ACC112 (cell line): ENCODE data around the gene MYO1A.
"Not testable (repeated sequence)": the region's sequence is repeated elsewhere in the genome, so short reads cannot be mapped to it uniquely, and the experiment has no call there.

Experiments used
- H2AFZ ChIP-seq: fragments of 200-600 bp; sonication (generic); one replicate; pipeline ENCODE4 v1.6.0; 2017; ENCODE audit warnings: antibody characterized with exemption, low read length; ENCODE audit not compliant: unreplicated experiment
- H3K27ac ChIP-seq: fragments of 200-600 bp; sonication (generic); 2 replicates; pipeline ENCODE4 v1.5.1; 2014; ENCODE audit warnings: low read depth, mild to moderate bottlenecking, antibody characterized with exemption, low read length, moderate library complexity
- H3K27me3 ChIP-seq: fragments of 200-600 bp; sonication (generic); 2 replicates; pipeline ENCODE4 v1.6.1; 2014; ENCODE audit warnings: mild to moderate bottlenecking, antibody characterized with exemption, low read length, moderate library complexity, mixed read lengths; ENCODE audit not compliant: insufficient read depth
- H3K36me3 ChIP-seq: fragments of 200-600 bp; sonication (generic); 2 replicates; pipeline ENCODE4 v1.6.1; 2016; ENCODE audit warnings: mild to moderate bottlenecking, antibody characterized with exemption, low read length, moderate library complexity, mixed read lengths; ENCODE audit not compliant: insufficient read depth
- H3K4me1 ChIP-seq: fragments of 200-600 bp; sonication (generic); one replicate; pipeline ENCODE4 v1.6.1; 2016; ENCODE audit warnings: low read length, mixed read lengths; ENCODE audit not compliant: insufficient read depth, unreplicated experiment, control insufficient read depth
- H3K4me3 ChIP-seq: fragments of 200-600 bp; sonication (generic); 2 replicates; pipeline ENCODE4 v1.5.1; 2014; ENCODE audit warnings: mild to moderate bottlenecking, low read depth, low read length
- H3K79me2 ChIP-seq: fragments of 200-600 bp; sonication (generic); one replicate; pipeline ENCODE4 v1.6.0; 2016; ENCODE audit warnings: low read length; ENCODE audit not compliant: control insufficient read depth, unreplicated experiment, insufficient read depth

The MYO1A gene

GRCh38 chr12:57087010-57087690, 37.2 kb upstream of the MYO1A start:
- peaks cover 28% of the 10 kb centered on the region for H3K79me2 ChIP-seq
- H3K4me3 ChIP-seq = peak overlapping the region; percentile 91
- H3K27ac ChIP-seq = peak overlapping the region; percentile 93
- no peaks in the 10 kb centered on the region for H3K27me3 ChIP-seq
- peaks cover under 1% of the 10 kb centered on the region; the same call in 1 of the 2 replicates for H3K36me3 ChIP-seq
- H2AFZ ChIP-seq = peak overlapping the region; percentile 84
- peaks cover 26% of the 10 kb centered on the region for H3K4me1 ChIP-seq

DNA sequence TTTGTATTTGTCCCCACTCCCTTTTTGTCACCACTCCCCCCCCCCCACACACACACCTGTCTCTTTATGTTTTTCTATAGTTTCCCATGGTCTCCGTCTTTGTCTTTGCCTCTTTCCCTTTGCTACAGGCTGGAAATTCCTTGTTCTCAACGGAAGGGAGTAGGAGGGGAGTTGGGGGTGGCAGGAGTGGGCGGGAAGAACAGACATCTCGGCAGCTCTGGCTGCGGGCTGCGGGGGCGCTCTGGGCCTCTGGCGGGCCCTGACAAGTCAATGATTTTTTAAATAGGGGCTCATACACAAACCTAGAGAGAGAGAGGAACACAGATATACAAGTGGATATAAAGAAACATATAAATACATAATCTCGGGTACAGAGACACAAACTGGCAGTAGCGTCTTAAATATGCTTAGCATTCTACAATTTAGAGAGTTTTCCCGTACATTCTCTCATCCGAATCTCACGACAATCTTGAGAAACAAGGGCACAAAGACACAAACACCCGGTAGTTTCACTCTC, 36.6 kb upstream of the MYO1A start:
- H2AFZ ChIP-seq = peak overlapping the region; percentile 84
- H3K27ac ChIP-seq = peak overlapping the region; percentile 93
- no peaks in the 10 kb centered on the region for H3K27me3 ChIP-seq
- no peaks in the 10 kb centered on the region for H3K36me3 ChIP-seq
- H3K4me1 ChIP-seq = peaks cover 21% of the 10 kb centered on the region
- peak overlapping the region; percentile 91 for H3K4me3 ChIP-seq
- H3K79me2 ChIP-seq = peaks cover 23% of the 10 kb centered on the region

GRCh38 chr12:57085999-57086492, 36.1 kb upstream of the MYO1A start:
- H3K36me3 ChIP-seq = no peaks in the 10 kb centered on the region
- no peaks in the 10 kb centered on the region for H3K27me3 ChIP-seq
- H3K27ac ChIP-seq = peak overlapping the region; percentile 93
- H3K79me2 ChIP-seq = peaks cover 18% of the 10 kb centered on the region
- peak overlapping the region; percentile 8 for H2AFZ ChIP-seq
- H3K4me1 ChIP-seq = peaks cover 16% of the 10 kb centered on the region
- H3K4me3 ChIP-seq = peak overlapping the region; percentile 91

GRCh38 chr12:57080855-57081254, 30.9 kb upstream of the MYO1A start:
- Histone ChIP-seq H3K27me3 (no peaks in the 10 kb centered on the region), H3K4me3 (no peak overlapping the region), H3K4me1 (peaks cover 17% of the 10 kb centered on the region), H2AFZ (no peak overlapping the region), H3K36me3 (no peaks in the 10 kb centered on the region), H3K79me2 (peaks cover 20% of the 10 kb centered on the region), H3K27ac (no peak overlapping the region)

DNA sequence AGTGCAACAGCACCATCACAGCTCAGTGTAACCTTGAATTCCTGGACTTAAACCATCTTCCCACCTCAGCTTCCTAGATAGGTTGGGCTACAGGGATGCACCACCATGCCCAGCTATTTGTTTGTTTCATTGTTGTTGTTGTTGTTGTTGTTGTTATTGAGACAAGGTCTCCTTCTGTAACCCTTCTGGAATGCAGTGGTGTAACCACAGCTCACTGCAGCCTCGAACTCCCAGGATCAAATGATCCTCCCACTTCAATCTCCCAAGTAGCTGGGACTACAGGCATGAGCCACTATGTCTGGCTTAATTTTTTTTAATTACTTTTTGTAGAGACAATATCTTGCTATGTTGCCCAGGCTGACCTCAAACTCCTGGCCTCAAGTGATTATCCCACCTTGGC, 29.9 kb upstream of the MYO1A start:
- H3K4me1 ChIP-seq = peaks cover 8% of the 10 kb centered on the region
- H3K27me3 ChIP-seq = no peaks in the 10 kb centered on the region
- H3K4me3 ChIP-seq = no peak overlapping the region
- no peak overlapping the region for H2AFZ ChIP-seq
- H3K36me3 ChIP-seq = no peaks in the 10 kb centered on the region
- H3K79me2 ChIP-seq = peaks cover 20% of the 10 kb centered on the region
- peak overlapping the region; percentile 82 for H3K27ac ChIP-seq

DNA sequence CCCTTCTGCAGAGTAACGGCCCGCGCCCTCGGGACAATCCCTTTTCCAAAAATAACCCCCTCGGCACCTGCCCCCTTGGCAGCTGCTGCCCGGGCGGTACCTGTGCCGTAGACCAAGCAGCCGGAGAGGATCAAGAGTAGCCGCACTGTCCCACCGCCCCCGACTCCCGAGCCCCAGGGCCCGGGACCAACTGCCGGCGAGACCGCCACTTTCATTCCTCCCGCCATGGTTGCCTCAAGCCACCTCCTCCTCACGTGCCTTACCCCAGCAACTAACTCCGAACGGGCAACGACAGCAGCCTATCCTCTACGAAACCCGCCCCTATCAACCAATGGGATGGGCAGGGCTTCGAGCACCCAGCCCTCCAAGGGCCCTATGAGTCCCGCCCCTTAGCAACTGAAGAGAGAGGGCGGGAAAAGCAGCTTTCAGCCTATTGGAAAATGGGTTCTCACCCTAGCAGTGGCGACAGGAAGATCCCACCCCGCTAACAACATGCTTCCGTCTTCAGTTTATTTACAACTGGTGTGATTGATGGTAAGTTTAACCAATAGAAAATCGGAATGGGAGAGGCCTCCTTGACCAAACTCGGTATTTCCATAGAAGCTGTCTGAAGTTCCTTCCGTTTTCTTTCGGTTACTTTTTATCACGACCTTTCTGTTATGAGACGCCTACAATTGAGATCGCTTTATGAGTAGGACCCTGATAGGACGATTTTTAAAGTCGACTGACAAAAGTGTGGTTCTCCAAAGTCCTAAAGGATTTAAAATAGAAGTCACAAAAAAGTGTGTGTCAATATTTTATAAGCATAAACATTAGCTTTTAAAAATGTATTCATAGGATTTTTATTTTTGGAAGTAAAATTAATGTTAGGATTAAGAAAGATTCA, 28.8 kb upstream of the MYO1A start, which contains the start of gene NEMP1:
TSS of gene NEMP1 (minus strand) at position 273 of the 886 bp plus-strand sequence. CDS start at position 227, 46 bp downstream.
- Histone ChIP-seq H3K27ac (peak within 1 kb of the TSS; percentile 82), H3K4me3 (peak within 1 kb of the TSS; percentile 85), H2AFZ (peak within 1 kb of the TSS; percentile 68), H3K4me1 (peaks cover 8% of the 10 kb centered on the region), H3K79me2 (peaks cover 26% of the 10 kb centered on the region), H3K36me3 (no peaks in the 10 kb centered on the region), H3K27me3 (no peaks in the 10 kb centered on the region)

GRCh38 chr12:57073566-57074450, 23.9 kb upstream of the MYO1A start:
- H3K4me3 ChIP-seq, H3K27ac ChIP-seq, H3K27me3 ChIP-seq, H3K4me1 ChIP-seq, H2AFZ ChIP-seq: not testable (repeated sequence)
- Histone ChIP-seq H3K36me3 (peaks cover 18% of the 10 kb centered on the region), H3K79me2 (peaks cover 32% of the 10 kb centered on the region)

GRCh38 chr12:57072661-57073060, 22.7 kb upstream of the MYO1A start:
- Histone ChIP-seq H3K4me3 (no peak overlapping the region), H2AFZ (no peak overlapping the region), H3K27ac (0 out of 2 replicates have a peak overlapping the region, but pooled peaks have one; percentile 2), H3K79me2 (peaks cover 26% of the 10 kb centered on the region), H3K27me3 (no peaks in the 10 kb centered on the region), H3K4me1 (peaks cover 5% of the 10 kb centered on the region), H3K36me3 (peaks cover 24% of the 10 kb centered on the region)

DNA sequence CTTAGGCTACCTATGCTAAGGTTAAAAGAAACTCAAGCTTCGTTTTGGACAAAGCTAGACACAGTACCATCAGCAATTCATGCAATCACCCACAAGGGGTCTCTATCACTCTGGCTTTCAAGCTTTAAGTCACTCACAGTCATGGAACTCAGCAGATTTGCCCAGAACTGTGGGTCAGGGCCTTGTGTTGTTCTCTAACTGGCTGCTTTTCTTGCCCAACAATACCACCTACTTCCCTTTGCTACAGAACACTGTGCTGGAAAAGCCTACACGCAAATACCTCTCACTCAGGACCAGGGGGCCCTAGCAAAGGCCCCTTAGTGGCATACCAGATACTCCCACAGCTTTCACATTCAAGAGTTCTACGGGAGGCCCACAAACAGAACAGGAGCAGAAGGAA, 19.6 kb upstream of the MYO1A start:
- Histone ChIP-seq H3K79me2 (peaks cover 9% of the 10 kb centered on the region), H3K36me3 (peaks cover 24% of the 10 kb centered on the region), H2AFZ (no peak overlapping the region), H3K4me1 (peaks cover 17% of the 10 kb centered on the region), H3K4me3 (no peak overlapping the region), H3K27me3 (no peaks in the 10 kb centered on the region), H3K27ac (peak overlapping the region; percentile 20; the same call in 1 of the 2 replicates)

DNA sequence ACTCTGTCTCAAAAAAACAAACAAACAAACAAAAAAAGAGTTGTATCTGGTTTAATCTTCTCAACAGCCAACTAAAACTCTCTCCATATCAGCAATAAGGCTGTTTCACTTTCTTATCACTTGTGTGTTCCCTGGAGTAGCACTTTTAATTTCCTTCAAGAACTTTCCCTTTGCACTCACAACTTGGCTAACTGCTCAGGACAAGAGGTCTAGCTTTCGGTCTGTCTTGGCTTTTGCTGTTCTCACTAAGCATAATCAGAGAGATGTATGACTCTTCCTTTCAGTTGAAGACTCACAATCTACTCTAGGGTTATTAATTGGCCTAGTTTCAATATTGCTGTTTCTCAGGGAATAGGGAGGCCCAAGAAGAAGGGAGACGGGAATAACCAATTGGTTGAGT, 16.3 kb upstream of the MYO1A start:
- Histone ChIP-seq H3K36me3 (peaks cover 28% of the 10 kb centered on the region), H3K79me2 (no peaks in the 10 kb centered on the region), H3K27ac (no peak overlapping the region), H3K4me3 (no peak overlapping the region), H3K4me1 (peaks cover 19% of the 10 kb centered on the region), H3K27me3 (no peaks in the 10 kb centered on the region), H2AFZ (no peak overlapping the region)
